ENCODE data around the gene RHBG. TPM values are rescaled to one million over a fixed set of nuclear protein-coding genes. Genes with fewer than 3 reads are reported as not detected.

The RHBG gene
- total and polyA plus RNA-seq, 2 experiments from 2014 or later = 1.2 to 1.6 TPM

DNA sequence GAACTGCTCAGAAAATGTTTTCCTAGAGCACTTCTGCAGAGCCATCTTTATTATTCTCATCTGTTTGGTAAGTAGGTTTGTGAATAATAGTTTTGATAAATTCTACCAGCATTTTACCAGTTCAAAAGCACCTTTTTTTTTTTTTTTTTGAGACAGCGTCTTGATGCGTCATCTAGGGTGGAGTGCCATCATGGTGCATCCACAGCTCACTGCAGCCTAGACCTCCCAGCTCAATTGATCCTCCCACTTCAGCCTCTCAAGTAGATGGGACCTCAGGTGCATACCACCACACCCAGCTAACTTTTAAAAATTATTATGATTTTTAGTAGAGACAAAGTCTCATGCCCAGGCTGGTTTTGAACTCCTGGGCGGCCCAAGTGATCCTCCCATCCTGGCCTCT lies 9.8 kb upstream of the RHBG start:
- no peak overlapping the region for H3K27ac ChIP-seq (ENCODE audit: low read depth)
- no peak for ATAC-seq

DNA sequence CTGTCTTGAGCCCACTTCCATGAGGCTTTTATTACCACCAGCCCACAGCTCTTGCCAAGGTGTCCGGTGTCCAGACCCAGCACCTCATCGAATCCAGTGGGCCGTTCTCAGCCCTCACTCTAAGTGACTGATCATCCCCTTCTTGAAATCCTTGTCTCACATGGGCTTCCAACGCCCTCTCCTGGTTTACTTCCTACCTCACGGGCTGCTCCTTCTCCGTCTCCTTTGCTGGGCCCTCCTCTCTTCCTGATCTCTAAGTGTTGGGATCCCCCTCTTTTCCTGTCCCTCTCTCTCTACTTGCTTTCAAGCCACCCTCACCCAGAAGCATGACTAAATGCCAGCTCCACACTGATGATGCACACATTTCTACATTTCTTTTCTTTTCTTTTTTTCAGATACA lies 9.0 kb upstream of the RHBG start:
- H3K27me3 ChIP-seq (ENCODE audit: insufficient read depth) = no peaks in the 10 kb centered on the region
- H3K27me3 Mint-ChIP-seq (ENCODE audit: insufficient read depth, low read depth, poor library complexity) = peaks cover 3% of the 10 kb centered on the region
- H3K9me3 Mint-ChIP-seq = no peaks in the 10 kb centered on the region
- 0 out of 2 replicates have a peak overlapping the region, but pooled peaks have one; percentile 18 for H2AFZ ChIP-seq
- H3K27ac ChIP-seq (ENCODE audit: low read depth) = no peak overlapping the region
- TF ChIP-seq, protein P1, sequence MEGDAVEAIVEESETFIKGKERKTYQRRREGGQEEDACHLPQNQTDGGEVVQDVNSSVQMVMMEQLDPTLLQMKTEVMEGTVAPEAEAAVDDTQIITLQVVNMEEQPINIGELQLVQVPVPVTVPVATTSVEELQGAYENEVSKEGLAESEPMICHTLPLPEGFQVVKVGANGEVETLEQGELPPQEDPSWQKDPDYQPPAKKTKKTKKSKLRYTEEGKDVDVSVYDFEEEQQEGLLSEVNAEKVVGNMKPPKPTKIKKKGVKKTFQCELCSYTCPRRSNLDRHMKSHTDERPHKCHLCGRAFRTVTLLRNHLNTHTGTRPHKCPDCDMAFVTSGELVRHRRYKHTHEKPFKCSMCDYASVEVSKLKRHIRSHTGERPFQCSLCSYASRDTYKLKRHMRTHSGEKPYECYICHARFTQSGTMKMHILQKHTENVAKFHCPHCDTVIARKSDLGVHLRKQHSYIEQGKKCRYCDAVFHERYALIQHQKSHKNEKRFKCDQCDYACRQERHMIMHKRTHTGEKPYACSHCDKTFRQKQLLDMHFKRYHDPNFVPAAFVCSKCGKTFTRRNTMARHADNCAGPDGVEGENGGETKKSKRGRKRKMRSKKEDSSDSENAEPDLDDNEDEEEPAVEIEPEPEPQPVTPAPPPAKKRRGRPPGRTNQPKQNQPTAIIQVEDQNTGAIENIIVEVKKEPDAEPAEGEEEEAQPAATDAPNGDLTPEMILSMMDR (conservative IDR thresholded peaks at IDR 0.05; ENCODE audit: low read depth in 2 of 2) = peak; percentile 62 to 89
- TF ChIP-seq JUNB (IDR thresholded peaks at IDR 0.05; ENCODE audit: unreplicated experiment) (no peak), NANOG (IDR thresholded peaks at IDR 0.05; ENCODE audit: borderline replicate concordance) (no peak)
- H3K9me2 ChIP-seq (ENCODE audit: insufficient read depth) = no peaks in the 10 kb centered on the region
- no peaks in the 10 kb centered on the region for H3K36me3 ChIP-seq (ENCODE audit: insufficient read depth)
- 0 out of 2 replicates have a peak, but pooled peaks cover 4% of the 10 kb centered on the region for H3K4me1 ChIP-seq (ENCODE audit: insufficient read depth)
- no peak overlapping the region for H3K27ac Mint-ChIP-seq
- no peak overlapping the region for H3K4me3 ChIP-seq
- H3K36me3 Mint-ChIP-seq (ENCODE audit: low read depth) = no peaks in the 10 kb centered on the region
- DNase-seq (ENCODE audit: low spot score) (peak; percentile 86), ATAC-seq (peak; percentile 74)
- H3K79me2 ChIP-seq (replicated peaks; ENCODE audit: insufficient read depth) = no peaks in the 10 kb centered on the region
- H3K4me3 Mint-ChIP-seq = no peak overlapping the region
- H3K4me2 ChIP-seq = no peak overlapping the region
- no peaks in the 10 kb centered on the region for H4K20me1 ChIP-seq (replicated peaks; ENCODE audit: insufficient read depth)
- 0 out of 2 replicates have a peak, but pooled peaks cover 4% of the 10 kb centered on the region for H3F3A ChIP-seq (replicated peaks; ENCODE audit: low read depth)
- H3K4me1 Mint-ChIP-seq = peaks cover 14% of the 10 kb centered on the region

More for the DNA sequence above, 9.8 kb upstream of the RHBG start:
- no peak for TF ChIP-seq JUNB (IDR thresholded peaks at IDR 0.05; ENCODE audit: unreplicated experiment)
- H3K36me3 ChIP-seq (ENCODE audit: insufficient read depth) = no peaks in the 10 kb centered on the region
- H3K79me2 ChIP-seq (replicated peaks; ENCODE audit: insufficient read depth) = no peaks in the 10 kb centered on the region
- no peak overlapping the region for H2AFZ ChIP-seq
- 0 out of 2 replicates have a peak, but pooled peaks cover 4% of the 10 kb centered on the region for H3F3A ChIP-seq (replicated peaks; ENCODE audit: low read depth)
- H3K9me2 ChIP-seq (ENCODE audit: insufficient read depth) = no peaks in the 10 kb centered on the region
- H4K20me1 ChIP-seq (replicated peaks; ENCODE audit: insufficient read depth) = no peaks in the 10 kb centered on the region
- 0 out of 3 replicates have a peak, but pooled peaks cover 3% of the 10 kb centered on the region for H3K9me3 Mint-ChIP-seq
- no peaks in the 10 kb centered on the region for H3K36me3 Mint-ChIP-seq (ENCODE audit: low read depth)
- DNase-seq (ENCODE audit: low spot score) = no peak
- H3K27me3 Mint-ChIP-seq (ENCODE audit: insufficient read depth, low read depth, poor library complexity) = no peaks in the 10 kb centered on the region
- no peaks in the 10 kb centered on the region for H3K27me3 ChIP-seq (ENCODE audit: insufficient read depth)
- no peak overlapping the region for H3K4me3 Mint-ChIP-seq
- peaks cover 14% of the 10 kb centered on the region for H3K4me1 Mint-ChIP-seq
- H3K4me2 ChIP-seq = no peak overlapping the region
- no peak overlapping the region for H3K27ac Mint-ChIP-seq
- no peak overlapping the region for H3K4me3 ChIP-seq
- 0 out of 2 replicates have a peak, but pooled peaks cover 4% of the 10 kb centered on the region for H3K4me1 ChIP-seq (ENCODE audit: insufficient read depth)

DNA sequence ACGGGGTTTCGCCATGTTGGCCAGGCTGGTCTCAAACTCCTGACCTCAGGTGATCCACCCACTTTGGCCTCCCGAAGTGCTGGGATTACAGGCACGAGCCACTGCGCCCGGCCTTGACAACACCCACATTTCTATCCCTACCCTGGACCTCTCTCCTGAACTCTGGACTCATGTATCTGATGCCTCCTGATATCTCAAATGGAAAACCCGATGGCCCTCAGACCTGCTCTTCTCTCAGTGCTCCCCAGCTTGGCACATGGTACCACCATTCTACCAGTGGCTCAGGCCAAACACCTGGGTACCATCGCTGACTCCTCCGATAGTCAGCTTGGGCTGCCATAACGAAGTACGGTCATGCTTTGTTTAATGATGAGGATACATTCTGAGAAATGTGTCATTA lies 8.5 kb upstream of the RHBG start:
- Histone ChIP-seq H4K20me1 (replicated peaks; ENCODE audit: insufficient read depth) (no peaks in the 10 kb centered on the region), H3K79me2 (replicated peaks; ENCODE audit: insufficient read depth) (no peaks in the 10 kb centered on the region), H3K4me3 (no peak overlapping the region), H2AFZ (peak overlapping the region; percentile 18; the same call in 1 of the 2 replicates), H3K4me2 (no peak overlapping the region), H3K9me2 (ENCODE audit: insufficient read depth) (no peaks in the 10 kb centered on the region), H3K27ac (ENCODE audit: low read depth) (no peak overlapping the region), H3K4me1 (ENCODE audit: insufficient read depth) (0 out of 2 replicates have a peak, but pooled peaks cover 4% of the 10 kb centered on the region), H3F3A (replicated peaks; ENCODE audit: low read depth) (0 out of 2 replicates have a peak, but pooled peaks cover 4% of the 10 kb centered on the region), H3K27me3 (ENCODE audit: insufficient read depth) (no peaks in the 10 kb centered on the region), H3K36me3 (ENCODE audit: insufficient read depth) (no peaks in the 10 kb centered on the region)
- H3K27ac Mint-ChIP-seq = no peak overlapping the region
- H3K9me3 Mint-ChIP-seq = no peaks in the 10 kb centered on the region
- TF ChIP-seq JUNB (IDR thresholded peaks at IDR 0.05; ENCODE audit: unreplicated experiment) (no peak), CREB1 (CRISPR knock-in tag; IDR thresholded peaks at IDR 0.05; ENCODE audit: low read depth) (no peak), ZNF331 (CRISPR knock-in tag; IDR thresholded peaks at IDR 0.05; ENCODE audit: low read depth) (no peak), NANOG (IDR thresholded peaks at IDR 0.05; ENCODE audit: borderline replicate concordance) (no peak), POLR2AphosphoS5 (IDR thresholded peaks at IDR 0.05; ENCODE audit: low read depth) (no peak), STAT1 (IDR thresholded peaks at IDR 0.05; ENCODE audit: unreplicated experiment) (no peak), ZNF114 (CRISPR knock-in tag; IDR thresholded peaks at IDR 0.05) (no peak)
- TF ChIP-seq, protein P2, sequence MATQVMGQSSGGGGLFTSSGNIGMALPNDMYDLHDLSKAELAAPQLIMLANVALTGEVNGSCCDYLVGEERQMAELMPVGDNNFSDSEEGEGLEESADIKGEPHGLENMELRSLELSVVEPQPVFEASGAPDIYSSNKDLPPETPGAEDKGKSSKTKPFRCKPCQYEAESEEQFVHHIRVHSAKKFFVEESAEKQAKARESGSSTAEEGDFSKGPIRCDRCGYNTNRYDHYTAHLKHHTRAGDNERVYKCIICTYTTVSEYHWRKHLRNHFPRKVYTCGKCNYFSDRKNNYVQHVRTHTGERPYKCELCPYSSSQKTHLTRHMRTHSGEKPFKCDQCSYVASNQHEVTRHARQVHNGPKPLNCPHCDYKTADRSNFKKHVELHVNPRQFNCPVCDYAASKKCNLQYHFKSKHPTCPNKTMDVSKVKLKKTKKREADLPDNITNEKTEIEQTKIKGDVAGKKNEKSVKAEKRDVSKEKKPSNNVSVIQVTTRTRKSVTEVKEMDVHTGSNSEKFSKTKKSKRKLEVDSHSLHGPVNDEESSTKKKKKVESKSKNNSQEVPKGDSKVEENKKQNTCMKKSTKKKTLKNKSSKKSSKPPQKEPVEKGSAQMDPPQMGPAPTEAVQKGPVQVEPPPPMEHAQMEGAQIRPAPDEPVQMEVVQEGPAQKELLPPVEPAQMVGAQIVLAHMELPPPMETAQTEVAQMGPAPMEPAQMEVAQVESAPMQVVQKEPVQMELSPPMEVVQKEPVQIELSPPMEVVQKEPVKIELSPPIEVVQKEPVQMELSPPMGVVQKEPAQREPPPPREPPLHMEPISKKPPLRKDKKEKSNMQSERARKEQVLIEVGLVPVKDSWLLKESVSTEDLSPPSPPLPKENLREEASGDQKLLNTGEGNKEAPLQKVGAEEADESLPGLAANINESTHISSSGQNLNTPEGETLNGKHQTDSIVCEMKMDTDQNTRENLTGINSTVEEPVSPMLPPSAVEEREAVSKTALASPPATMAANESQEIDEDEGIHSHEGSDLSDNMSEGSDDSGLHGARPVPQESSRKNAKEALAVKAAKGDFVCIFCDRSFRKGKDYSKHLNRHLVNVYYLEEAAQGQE (IDR thresholded peaks at IDR 0.05; ENCODE audit: unreplicated experiment) = no peak
- TF ChIP-seq, protein P3, sequence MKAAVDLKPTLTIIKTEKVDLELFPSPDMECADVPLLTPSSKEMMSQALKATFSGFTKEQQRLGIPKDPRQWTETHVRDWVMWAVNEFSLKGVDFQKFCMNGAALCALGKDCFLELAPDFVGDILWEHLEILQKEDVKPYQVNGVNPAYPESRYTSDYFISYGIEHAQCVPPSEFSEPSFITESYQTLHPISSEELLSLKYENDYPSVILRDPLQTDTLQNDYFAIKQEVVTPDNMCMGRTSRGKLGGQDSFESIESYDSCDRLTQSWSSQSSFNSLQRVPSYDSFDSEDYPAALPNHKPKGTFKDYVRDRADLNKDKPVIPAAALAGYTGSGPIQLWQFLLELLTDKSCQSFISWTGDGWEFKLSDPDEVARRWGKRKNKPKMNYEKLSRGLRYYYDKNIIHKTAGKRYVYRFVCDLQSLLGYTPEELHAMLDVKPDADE (IDR thresholded peaks at IDR 0.05) = no peak
- H3K36me3 Mint-ChIP-seq (ENCODE audit: low read depth) = no peaks in the 10 kb centered on the region
- DNase-seq (ENCODE audit: low spot score) (no peak), ATAC-seq (no peak)
- H3K4me3 Mint-ChIP-seq = no peak overlapping the region
- peaks cover 4% of the 10 kb centered on the region for H3K27me3 Mint-ChIP-seq (ENCODE audit: insufficient read depth, low read depth, poor library complexity)
- peaks cover 14% of the 10 kb centered on the region for H3K4me1 Mint-ChIP-seq

Measured in GM23338 (cell line).